Type B pancreatic cell (in vitro differentiated cells): ENCODE results near the gene PGRMC2. TPM values are rescaled to one million over a fixed set of nuclear protein-coding genes. Genes with fewer than 3 reads are reported as not detected.

Experiments used
- DNase-seq: peaks from one replicate; pipeline ENCODE4 v3.0.0; 2021; ENCODE audit warnings: mixed read lengths; ENCODE audit not compliant: unreplicated experiment; ENCODE audit errors: extremely low spot score
- H3K27ac Mint-ChIP-seq: 2 replicates; pipeline ENCODE4 v1.8.0; 2021; ENCODE audit warnings: mild to moderate bottlenecking, mixed read lengths
- H3K27me3 Mint-ChIP-seq: 2 replicates; pipeline ENCODE4 v1.8.0; 2021; ENCODE audit warnings: mixed read lengths
- H3K36me3 Mint-ChIP-seq: 2 replicates; pipeline ENCODE4 v1.8.0; 2021; ENCODE audit warnings: mixed read lengths
- H3K4me1 Mint-ChIP-seq: one replicate; pipeline ENCODE4 v1.8.0; 2021; ENCODE audit warnings: mixed read lengths; ENCODE audit not compliant: unreplicated experiment
- H3K4me3 Mint-ChIP-seq: 2 replicates; pipeline ENCODE4 v1.8.0; 2021; ENCODE audit warnings: mild to moderate bottlenecking, mixed read lengths
- H3K9me3 Mint-ChIP-seq: 2 replicates; pipeline ENCODE4 v1.8.0; 2021; ENCODE audit warnings: mixed read lengths
- CTCF ChIP-seq: fragments of 200-600 bp; sonication (generic); conservative IDR thresholded peaks from 2 replicates; pipeline ENCODE4 v1.5.0; 2021; ENCODE audit warnings: antibody characterized with exemption, mild to moderate bottlenecking
- total RNA-seq: library from RNA; stranded (reverse); gene quantifications from 2 replicates; pipeline ENCODE4 v1.2.1, GENCODE V29; 2021; ENCODE audit warnings: low replicate concordance

PGRMC2 gene
- total RNA-seq, 1 donor from 2014 or later = 78.1 TPM

GRCh38 chr4:128329638-128330037 lies 42.0 kb upstream of the PGRMC2 start:
- no peak overlapping the region for H3K4me3 Mint-ChIP-seq
- no peaks in the 10 kb centered on the region for H3K9me3 Mint-ChIP-seq
- H3K27ac Mint-ChIP-seq = no peak overlapping the region
- DNase-seq = no peak
- no peaks in the 10 kb centered on the region for H3K4me1 Mint-ChIP-seq
- no peaks in the 10 kb centered on the region for H3K27me3 Mint-ChIP-seq
- no peaks in the 10 kb centered on the region for H3K36me3 Mint-ChIP-seq
- TF ChIP-seq CTCF = no peak

- Mint-ChIP-seq H3K36me3 (no peaks in the 10 kb centered on the region), H3K9me3 (no peaks in the 10 kb centered on the region), H3K27ac (no peak overlapping the region), H3K4me3 (no peak overlapping the region), H3K4me1 (no peaks in the 10 kb centered on the region), H3K27me3 (no peaks in the 10 kb centered on the region)
- no peak for TF ChIP-seq CTCF
- DNase-seq = no peak
Measured at GRCh38 chr4:128328106-128328505, 40.5 kb upstream of the PGRMC2 start.

- Mint-ChIP-seq H3K4me3 (no peak overlapping the region), H3K9me3 (no peaks in the 10 kb centered on the region), H3K4me1 (no peaks in the 10 kb centered on the region), H3K27me3 (no peaks in the 10 kb centered on the region), H3K36me3 (no peaks in the 10 kb centered on the region), H3K27ac (no peak overlapping the region)
- DNase-seq = no peak
- no peak for TF ChIP-seq CTCF
Measured at GRCh38 chr4:128323401-128323800, 35.8 kb upstream of the PGRMC2 start.

GRCh38 chr4:128322986-128323385 lies 35.4 kb upstream of the PGRMC2 start:
- no peaks in the 10 kb centered on the region for H3K36me3 Mint-ChIP-seq
- H3K4me1 Mint-ChIP-seq = no peaks in the 10 kb centered on the region
- H3K27me3 Mint-ChIP-seq = no peaks in the 10 kb centered on the region
- H3K9me3 Mint-ChIP-seq = no peaks in the 10 kb centered on the region
- H3K4me3 Mint-ChIP-seq = no peak overlapping the region
- DNase-seq = no peak
- no peak for TF ChIP-seq CTCF
- H3K27ac Mint-ChIP-seq = no peak overlapping the region

GRCh38 chr4:128322311-128322710 lies 34.7 kb upstream of the PGRMC2 start:
- H3K9me3 Mint-ChIP-seq = no peaks in the 10 kb centered on the region
- H3K36me3 Mint-ChIP-seq = peaks cover 4% of the 10 kb centered on the region
- no peaks in the 10 kb centered on the region for H3K4me1 Mint-ChIP-seq
- no peak overlapping the region for H3K4me3 Mint-ChIP-seq
- no peak for DNase-seq
- H3K27ac Mint-ChIP-seq = no peak overlapping the region
- TF ChIP-seq CTCF = no peak
- H3K27me3 Mint-ChIP-seq = no peaks in the 10 kb centered on the region

- no peak for DNase-seq
- Mint-ChIP-seq H3K4me1 (no peaks in the 10 kb centered on the region), H3K9me3 (no peaks in the 10 kb centered on the region), H3K36me3 (peaks cover 5% of the 10 kb centered on the region), H3K27me3 (no peaks in the 10 kb centered on the region), H3K4me3 (no peak overlapping the region), H3K27ac (no peak overlapping the region)
- TF ChIP-seq CTCF = no peak
Measured at GRCh38 chr4:128320656-128321055, 33.0 kb upstream of the PGRMC2 start.
